ENCODE data around the gene SEC63. TPM values are rescaled to one million over a fixed set of nuclear protein-coding genes. Genes with fewer than 3 reads are reported as not detected.

SEC63 gene
- total RNA-seq, 1 experiment from 2014 or later = 124 TPM

DNA sequence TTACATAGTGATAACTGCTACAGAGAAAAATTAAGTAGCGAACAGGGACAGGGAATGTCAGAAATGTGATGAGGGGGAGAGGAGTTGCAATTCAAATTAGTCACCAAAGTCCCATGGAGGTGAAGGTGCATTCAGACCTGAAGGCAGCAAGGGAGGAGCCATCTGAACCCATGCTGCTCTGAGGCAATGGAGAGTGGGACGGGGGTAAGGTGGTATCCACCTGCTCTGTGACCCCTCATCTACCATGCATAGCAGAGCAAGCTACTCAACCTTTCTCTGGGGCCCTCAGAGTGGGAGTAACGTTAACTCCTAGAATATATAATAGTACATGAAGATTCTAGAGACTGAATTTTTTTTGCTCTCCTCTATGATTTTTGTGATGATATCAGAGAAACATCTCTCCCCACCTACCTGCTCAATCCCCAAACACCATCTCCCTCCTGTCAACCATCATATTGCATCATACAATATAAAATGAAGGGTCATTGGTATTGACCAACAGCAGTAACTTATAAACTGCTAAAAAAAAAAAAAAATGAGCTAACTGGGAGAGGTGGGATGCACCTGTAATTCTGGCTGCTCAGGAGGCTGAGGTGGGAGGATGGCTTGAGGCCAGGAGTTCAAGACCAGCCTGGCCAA lies 117.3 kb downstream of the SEC63 start:
- Mint-ChIP-seq H3K27me3 (ENCODE audit: insufficient read depth, unreplicated experiment) (peaks cover 2% of the 10 kb centered on the region), H3K27ac (ENCODE audit: unreplicated experiment) (no peak overlapping the region), H3K36me3 (ENCODE audit: insufficient read depth, unreplicated experiment) (no peaks in the 10 kb centered on the region), H3K4me3 (ENCODE audit: unreplicated experiment) (no peak overlapping the region), H3K4me1 (ENCODE audit: low read depth, unreplicated experiment) (no peaks in the 10 kb centered on the region), H3K9me3 (ENCODE audit: unreplicated experiment) (no peaks in the 10 kb centered on the region)
- DNase-seq = no peak
- Histone ChIP-seq H3K36me3 (ENCODE audit: control insufficient read depth, insufficient read depth, low read length) (no peaks in the 10 kb centered on the region), H3K4me1 (no peaks in the 10 kb centered on the region), H3K4me3 (ENCODE audit: low read depth, low read length) (no peak overlapping the region), H3K27me3 (replicated peaks; ENCODE audit: control insufficient read depth, insufficient read depth, low read length) (no peaks in the 10 kb centered on the region), H3K9me3 (no peaks in the 10 kb centered on the region)
- intact Hi-C loops (cut with micrococcal nuclease; ENCODE audit: unreplicated experiment) = no loop called here
- no TSS peak for BruUV-seq (replicated peaks)
- ChIA-PET POLR2A (no interaction called here), CTCF (no interaction called here)
- TF ChIP-seq, protein P1, sequence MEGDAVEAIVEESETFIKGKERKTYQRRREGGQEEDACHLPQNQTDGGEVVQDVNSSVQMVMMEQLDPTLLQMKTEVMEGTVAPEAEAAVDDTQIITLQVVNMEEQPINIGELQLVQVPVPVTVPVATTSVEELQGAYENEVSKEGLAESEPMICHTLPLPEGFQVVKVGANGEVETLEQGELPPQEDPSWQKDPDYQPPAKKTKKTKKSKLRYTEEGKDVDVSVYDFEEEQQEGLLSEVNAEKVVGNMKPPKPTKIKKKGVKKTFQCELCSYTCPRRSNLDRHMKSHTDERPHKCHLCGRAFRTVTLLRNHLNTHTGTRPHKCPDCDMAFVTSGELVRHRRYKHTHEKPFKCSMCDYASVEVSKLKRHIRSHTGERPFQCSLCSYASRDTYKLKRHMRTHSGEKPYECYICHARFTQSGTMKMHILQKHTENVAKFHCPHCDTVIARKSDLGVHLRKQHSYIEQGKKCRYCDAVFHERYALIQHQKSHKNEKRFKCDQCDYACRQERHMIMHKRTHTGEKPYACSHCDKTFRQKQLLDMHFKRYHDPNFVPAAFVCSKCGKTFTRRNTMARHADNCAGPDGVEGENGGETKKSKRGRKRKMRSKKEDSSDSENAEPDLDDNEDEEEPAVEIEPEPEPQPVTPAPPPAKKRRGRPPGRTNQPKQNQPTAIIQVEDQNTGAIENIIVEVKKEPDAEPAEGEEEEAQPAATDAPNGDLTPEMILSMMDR (IDR thresholded peaks at IDR 0.05; ENCODE audit: insufficient read depth in 1 of 2, low read depth in 1 of 2, low read length in 1 of 2, severe bottlenecking in 1 of 2, unreplicated experiment in 1 of 2) = no peak

DNA sequence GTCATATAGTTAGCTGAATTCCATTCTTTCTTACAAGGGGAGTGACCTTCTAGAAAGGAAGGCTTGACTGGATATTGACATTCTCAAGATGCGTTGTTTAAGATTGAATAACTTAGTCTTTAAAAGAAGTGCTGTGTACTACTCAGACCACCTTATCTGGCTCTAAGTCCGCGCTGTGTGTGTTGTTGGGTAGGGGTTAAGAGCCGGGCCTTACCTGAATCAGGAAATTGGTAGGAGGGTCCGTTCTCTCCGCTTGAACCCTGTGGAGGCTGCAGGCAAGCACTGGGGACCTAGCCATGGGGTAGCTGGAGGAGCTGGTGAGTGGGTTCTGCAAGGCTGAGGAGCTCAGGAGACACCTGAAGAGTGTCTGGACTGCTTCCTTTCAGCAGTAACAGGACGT lies 124.9 kb downstream of the SEC63 start:
- Mint-ChIP-seq H3K27ac (ENCODE audit: unreplicated experiment) (no peak overlapping the region), H3K36me3 (ENCODE audit: insufficient read depth, unreplicated experiment) (no peaks in the 10 kb centered on the region), H3K27me3 (ENCODE audit: insufficient read depth, unreplicated experiment) (no peaks in the 10 kb centered on the region), H3K9me3 (ENCODE audit: unreplicated experiment) (no peaks in the 10 kb centered on the region), H3K4me3 (ENCODE audit: unreplicated experiment) (no peak overlapping the region), H3K4me1 (ENCODE audit: low read depth, unreplicated experiment) (no peaks in the 10 kb centered on the region)
- Histone ChIP-seq H3K4me1 (no peaks in the 10 kb centered on the region), H3K27me3 (replicated peaks; ENCODE audit: control insufficient read depth, insufficient read depth, low read length) (no peaks in the 10 kb centered on the region), H3K4me3 (ENCODE audit: low read depth, low read length) (no peak overlapping the region), H3K9me3 (no peaks in the 10 kb centered on the region), H3K36me3 (ENCODE audit: control insufficient read depth, insufficient read depth, low read length) (no peaks in the 10 kb centered on the region)
- TF ChIP-seq, protein P1 (IDR thresholded peaks at IDR 0.05; ENCODE audit: insufficient read depth in 1 of 2, low read depth in 1 of 2, low read length in 1 of 2, severe bottlenecking in 1 of 2, unreplicated experiment in 1 of 2) = no peak
- DNase-seq = no peak
- no TSS peak for BruUV-seq (replicated peaks)
- ChIA-PET CTCF (no interaction called here), POLR2A (no interaction called here)
- intact Hi-C loops (cut with micrococcal nuclease; ENCODE audit: unreplicated experiment) = no loop called here

DNA sequence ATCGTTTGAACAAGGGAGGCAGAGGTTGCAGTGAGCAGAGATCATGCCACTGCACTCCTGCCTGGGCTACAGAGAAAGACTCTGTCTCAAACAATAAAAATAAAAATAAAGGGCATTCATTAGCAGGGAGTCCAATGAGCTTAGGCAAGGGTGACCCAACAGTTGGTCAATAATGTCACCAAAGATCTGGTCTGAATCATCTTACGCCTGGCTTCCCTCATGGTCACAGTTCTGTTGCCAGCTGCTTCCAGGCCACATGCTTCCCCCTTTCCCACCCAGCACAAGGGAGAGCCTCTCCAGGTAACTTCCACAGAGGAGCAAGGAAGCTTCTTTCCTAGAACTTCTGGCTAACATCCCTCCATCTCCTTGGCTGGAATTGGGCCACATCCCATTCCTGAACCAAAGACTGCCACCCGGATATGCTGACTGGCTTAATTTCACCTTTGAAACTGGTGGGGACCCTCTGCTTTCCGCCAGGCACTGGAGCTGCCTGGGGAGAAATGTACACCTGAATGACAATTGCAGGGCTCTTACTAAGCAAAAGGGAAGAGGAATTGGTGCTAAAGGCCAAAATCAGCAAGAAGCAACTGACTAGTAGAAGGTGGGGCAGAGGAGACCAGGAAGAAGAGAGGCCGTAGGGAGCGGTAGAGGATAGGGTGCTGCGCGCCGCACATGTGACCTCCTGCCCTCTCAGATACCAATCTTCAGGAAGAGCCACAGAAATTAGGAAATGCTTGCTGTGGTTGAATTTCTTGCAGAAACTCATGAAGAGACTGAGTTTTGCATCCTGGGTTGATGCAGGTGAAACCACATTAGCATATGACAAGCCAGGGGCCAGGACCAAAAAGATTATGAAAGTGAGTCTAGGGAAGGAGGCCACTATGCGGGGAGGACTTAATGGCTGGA lies 125.6 kb downstream of the SEC63 start:
- Mint-ChIP-seq H3K4me1 (ENCODE audit: low read depth, unreplicated experiment) (no peaks in the 10 kb centered on the region), H3K27me3 (ENCODE audit: insufficient read depth, unreplicated experiment) (no peaks in the 10 kb centered on the region), H3K9me3 (ENCODE audit: unreplicated experiment) (no peaks in the 10 kb centered on the region), H3K36me3 (ENCODE audit: insufficient read depth, unreplicated experiment) (no peaks in the 10 kb centered on the region), H3K4me3 (ENCODE audit: unreplicated experiment) (no peak overlapping the region), H3K27ac (ENCODE audit: unreplicated experiment) (no peak overlapping the region)
- POLR2A ChIA-PET = no interaction called here
- no TSS peak for BruUV-seq (replicated peaks)
- intact Hi-C loops (cut with micrococcal nuclease; ENCODE audit: unreplicated experiment) = no loop called here
- H3K27me3 ChIP-seq (replicated peaks; ENCODE audit: control insufficient read depth, insufficient read depth, low read length) = no peaks in the 10 kb centered on the region
- no peak overlapping the region for H3K4me3 ChIP-seq (ENCODE audit: low read depth, low read length)
- CTCF ChIA-PET = interaction anchor here (0.5 kb wide), 1 partner anchor 40 kb away, joined by 4 read pairs; no protein-coding TSS in a partner anchor
- no peaks in the 10 kb centered on the region for H3K36me3 ChIP-seq (ENCODE audit: control insufficient read depth, insufficient read depth, low read length)
- DNase-seq = no peak
- no peaks in the 10 kb centered on the region for H3K9me3 ChIP-seq
- TF ChIP-seq, protein P1 (IDR thresholded peaks at IDR 0.05; ENCODE audit: insufficient read depth in 1 of 2, low read depth in 1 of 2, low read length in 1 of 2, severe bottlenecking in 1 of 2, unreplicated experiment in 1 of 2) = no peak
- no peaks in the 10 kb centered on the region for H3K4me1 ChIP-seq
